Sigmoid colon (tissue), 4 donors: ENCODE data around the gene INPP1.

Experiments used
- CTCF ChIP-seq, 4 experiments: fragments of 450-650 bp in 3 of 4; fragments of 200-600 bp in 1 of 4; IDR thresholded peaks; one replicate each; pipeline ENCODE4 v1.5.1; 2016 to 2019; ENCODE audit warnings: antibody characterized with exemption in 4 of 4, mild to moderate bottlenecking in 3 of 4, moderate library complexity in 2 of 4
- EP300 ChIP-seq, 4 donors: sonication (generic); formaldehyde crosslinking; IDR thresholded peaks; one replicate each; pipeline ENCODE4 v1.6.1; 2017; ENCODE audit warnings: antibody characterized with exemption in 4 of 4
- POLR2A ChIP-seq, 2 donors: fragments of 450-650 bp; IDR thresholded peaks; one replicate each; pipeline ENCODE4 v1.6.1; 2016; ENCODE audit warnings: antibody characterized with exemption in 2 of 2, mild to moderate bottlenecking in 2 of 2, moderate library complexity in 2 of 2
- POLR2AphosphoS5 ChIP-seq, 4 donors: sonication (generic); formaldehyde crosslinking; IDR thresholded peaks; one replicate each; pipeline ENCODE4 v1.6.1; 2017; ENCODE audit warnings: antibody characterized with exemption in 4 of 4

DNA sequence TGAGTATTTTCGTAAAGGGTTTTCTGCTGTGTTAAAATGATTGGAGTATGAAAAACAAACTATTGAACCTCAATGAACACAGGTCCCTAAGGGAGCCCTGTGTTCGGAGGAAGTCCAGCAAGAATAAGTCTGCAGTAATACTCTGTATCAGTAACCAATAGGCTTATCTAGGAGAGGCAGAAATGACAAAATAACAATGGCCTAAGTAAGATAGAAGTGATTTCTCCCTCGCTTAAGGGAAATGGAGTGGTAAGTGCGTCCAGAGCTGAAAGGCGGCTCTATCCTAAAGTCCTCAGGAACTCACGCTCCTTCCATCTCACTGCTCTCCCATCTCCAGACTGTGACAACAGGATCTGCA is 35.5 kb downstream of the INPP1 start:
- TF ChIP-seq CTCF (IDR thresholded peaks at IDR 0.05) (no peak), POLR2A (IDR thresholded peaks at IDR 0.05) (no peak), POLR2AphosphoS5 (IDR thresholded peaks at IDR 0.05) (no peak), EP300 (IDR thresholded peaks at IDR 0.05) (no peak)
